T-cell (primary cell): ENCODE data around the gene PATJ. TPM values are rescaled to one million over a fixed set of nuclear protein-coding genes. Genes with fewer than 3 reads are reported as not detected.

ENCODE experiments used
- ATAC-seq, 4 experiments: fragments of 200-7000 bp in 3 of 4; fragments of 150-1000 bp in 1 of 4; cut with Tn5 transposase; replicated peaks in 1 of 4; 1 replicate in 3 of 4; 2 replicates in 1 of 4; pipeline ENCODE4 v1.10.0; 2021; ENCODE audit warnings: moderate library complexity in 3 of 4, mild to moderate bottlenecking in 2 of 4, moderate number of reproducible peaks in 1 of 4
- CTCF ChIA-PET, 2 donors: fragments of 300-600 bp; sonication (Branson Sonifier 250); formaldehyde crosslinking; loops; one replicate each; lab custom pipeline; 2022; ENCODE audit warnings: antibody characterized with exemption in 2 of 2; lab: Charles Lee
- POLR2A ChIA-PET, 2 donors: fragments of 300-600 bp; sonication (Branson Sonifier 250); formaldehyde crosslinking; loops; one replicate each; lab custom pipeline; 2022; ENCODE audit warnings: antibody characterized with exemption in 2 of 2; lab: Charles Lee
- DNase-seq, 35 experiments: peaks; one replicate each; pipeline versions ENCODE4 v3.0.0 to v3.0.0-alpha.2; 2013 to 2023
- H3K27ac ChIP-seq: one replicate; pipeline ENCODE4 v1.5.1; 2013; ENCODE audit warnings: low read length
- H3K27me3 ChIP-seq, 2 experiments: replicated peaks in 1 of 2; 1 replicate in 1 of 2; 2 replicates in 1 of 2; pipeline versions ENCODE4 v1.6.1 to v1.7.0; 2013; ENCODE audit warnings: low read length in 1 of 2, mixed read lengths in 1 of 2; ENCODE audit not compliant: control insufficient read depth in 2 of 2, insufficient read depth in 2 of 2; ENCODE audit errors: extremely low read depth in 1 of 2
- H3K36me3 ChIP-seq, 2 donors: 1 replicate in 1 of 2; 2 replicates in 1 of 2; pipeline versions ENCODE4 v1.6.1 to v1.7.0; 2013; ENCODE audit warnings: low read length in 1 of 2; ENCODE audit not compliant: control insufficient read depth in 2 of 2, insufficient read depth in 1 of 2; ENCODE audit errors: extremely low read depth in 1 of 2
- H3K4me1 ChIP-seq, 2 experiments: 1 replicate in 1 of 2; 2 replicates in 1 of 2; pipeline versions ENCODE4 v1.6.1 to v1.7.0; 2013; ENCODE audit warnings: low read length in 2 of 2, mixed read lengths in 1 of 2; ENCODE audit not compliant: insufficient read depth in 2 of 2, control insufficient read depth in 1 of 2; ENCODE audit errors: extremely low read depth in 1 of 2
- H3K4me3 ChIP-seq, 2 donors: 1 replicate in 1 of 2; 2 replicates in 1 of 2; pipeline versions ENCODE4 v1.5.1 to v1.7.0; 2013; ENCODE audit warnings: mild to moderate bottlenecking in 2 of 2, low read length in 1 of 2, moderate library complexity in 1 of 2; ENCODE audit not compliant: control insufficient read depth in 1 of 2; ENCODE audit errors: extremely low read depth in 1 of 2
- H3K9me3 ChIP-seq: 2 replicates; pipeline ENCODE4 v1.7.0; 2013
- H3K27ac Mint-ChIP-seq, 2 donors: one replicate each; pipeline ENCODE4 v1.8.0; 2020 to 2021; ENCODE audit warnings: mild to moderate bottlenecking in 2 of 2, mixed read lengths in 2 of 2
- H3K27me3 Mint-ChIP-seq, 2 donors: one replicate each; pipeline ENCODE4 v1.8.0; 2021 to 2022; ENCODE audit warnings: mixed read lengths in 2 of 2
- H3K36me3 Mint-ChIP-seq: one replicate; pipeline ENCODE4 v1.8.0; 2021; ENCODE audit warnings: mixed read lengths
- H3K4me1 Mint-ChIP-seq, 3 donors: one replicate each; pipeline ENCODE4 v1.8.0; 2020 to 2022; ENCODE audit warnings: mixed read lengths in 3 of 3, mild to moderate bottlenecking in 1 of 3
- H3K4me3 Mint-ChIP-seq, 3 donors: one replicate each; pipeline ENCODE4 v1.8.0; 2020 to 2022; ENCODE audit warnings: mild to moderate bottlenecking in 3 of 3, mixed read lengths in 3 of 3, moderate library complexity in 3 of 3
- H3K9me3 Mint-ChIP-seq, 3 donors: one replicate each; pipeline ENCODE4 v1.8.0; 2020 to 2022; ENCODE audit warnings: mixed read lengths in 3 of 3
- WGBS: methylation state at CpG from one replicate; pipeline ENCODE4 v1.1.5; 2013; ENCODE audit warnings: missing lambda C conversion rate; ENCODE audit not compliant: insufficient coverage; 5-methylcytosine and 5-hydroxymethylcytosine counted together
- total RNA-seq, 35 experiments: library from RNA in 6 of 35; stranded (reverse) in 6 of 35; fragments of 120-200 nt in 1 of 35; gene quantifications; one replicate each; pipeline versions ENCODE4 v1.2.1 to v1.2.4 and lab custom pipeline; 2013 to 2026

Gene PATJ
- total RNA-seq, 5 donors from 2014 or later (not counting 1 experiment from before 2014, with no cell fraction given) = 31.3 to 65.3 (median 35.7) TPM

- ATAC-seq = no peak
- no peak overlapping the region for H3K27ac ChIP-seq
- DNase-seq = no peak
- no peaks in the 10 kb centered on the region for H3K4me1 ChIP-seq
- H3K36me3 Mint-ChIP-seq = peaks cover 19% of the 10 kb centered on the region
- no peaks in the 10 kb centered on the region for H3K9me3 ChIP-seq
- no peak overlapping the region for H3K4me3 Mint-ChIP-seq
- H3K4me1 Mint-ChIP-seq = peaks cover 0 to 8% (median 2%) of the 10 kb centered on the region in 3 donors
- H3K4me3 ChIP-seq = no peak overlapping the region
- H3K27me3 ChIP-seq = no peaks in the 10 kb centered on the region
- no CpG with 5 or more reads among the region's 1 CpG for WGBS
- no peak overlapping the region for H3K27ac Mint-ChIP-seq
- H3K9me3 Mint-ChIP-seq = peaks cover 0 to 5% (median 0%) of the 10 kb centered on the region in 3 donors
- CTCF ChIA-PET = no interaction called here
- no peaks in the 10 kb centered on the region for H3K27me3 Mint-ChIP-seq
- POLR2A ChIA-PET = no interaction called here
- no peaks in the 10 kb centered on the region for H3K36me3 ChIP-seq
Observed at GRCh38 chr1:61968869-61969268, 226.6 kb downstream of the PATJ start.

- Histone ChIP-seq H3K9me3 (no peaks in the 10 kb centered on the region), H3K4me1 (no peaks in the 10 kb centered on the region), H3K27me3 (no peaks in the 10 kb centered on the region), H3K36me3 (no peaks in the 10 kb centered on the region), H3K27ac (no peak overlapping the region), H3K4me3 (no peak overlapping the region)
- H3K36me3 Mint-ChIP-seq = peaks cover 26% of the 10 kb centered on the region
- WGBS = 96% methylated on average over 4 of the region's 8 CpGs
- H3K4me1 Mint-ChIP-seq = peaks cover 2 to 15% (median 2%) of the 10 kb centered on the region in 3 donors
- H3K4me3 Mint-ChIP-seq = no peak overlapping the region
- H3K9me3 Mint-ChIP-seq = peaks cover 0 to 5% (median 0%) of the 10 kb centered on the region in 3 donors
- ChIA-PET POLR2A (no interaction called here), CTCF (no interaction called here)
- H3K27ac Mint-ChIP-seq = no peak overlapping the region
- no peak for ATAC-seq
- no peaks in the 10 kb centered on the region for H3K27me3 Mint-ChIP-seq
- no peak for DNase-seq
Observed at GRCh38 chr1:61973100-61973837, 231.0 kb downstream of the PATJ start.

GRCh38 chr1:61975638-61976037 lies 233.4 kb downstream of the PATJ start:
- 76% methylated on average over 4 of the region's 4 CpGs for WGBS
- Histone ChIP-seq H3K4me3 (no peak overlapping the region), H3K27me3 (no peaks in the 10 kb centered on the region), H3K4me1 (no peaks in the 10 kb centered on the region), H3K27ac (no peak overlapping the region), H3K36me3 (no peaks in the 10 kb centered on the region), H3K9me3 (no peaks in the 10 kb centered on the region)
- no peak for ATAC-seq
- Mint-ChIP-seq H3K9me3 (no peaks in the 10 kb centered on the region), H3K4me3 (no peak overlapping the region), H3K36me3 (peaks cover 15% of the 10 kb centered on the region), H3K4me1 (peaks cover 2 to 7% (median 2%) of the 10 kb centered on the region in 3 donors), H3K27me3 (no peaks in the 10 kb centered on the region), H3K27ac (no peak overlapping the region)
- DNase-seq = no peak
- CTCF ChIA-PET = interaction anchor here in 1 of 2 donors (0.7 kb wide), 1 partner anchor 107 kb away, joined by 3 read pairs; no protein-coding TSS in a partner anchor
- POLR2A ChIA-PET = no interaction called here

GRCh38 chr1:61976566-61976965 lies 234.3 kb downstream of the PATJ start:
- Histone ChIP-seq H3K4me3 (no peak overlapping the region), H3K9me3 (no peaks in the 10 kb centered on the region), H3K27ac (no peak overlapping the region), H3K27me3 (no peaks in the 10 kb centered on the region), H3K36me3 (no peaks in the 10 kb centered on the region), H3K4me1 (no peaks in the 10 kb centered on the region)
- H3K4me3 Mint-ChIP-seq = no peak overlapping the region
- ATAC-seq (no peak), DNase-seq (no peak)
- peaks cover 15% of the 10 kb centered on the region for H3K36me3 Mint-ChIP-seq
- ChIA-PET POLR2A (no interaction called here), CTCF (no interaction called here)
- H3K4me1 Mint-ChIP-seq = peaks cover 2 to 7% (median 2%) of the 10 kb centered on the region in 3 donors
- no CpG with 5 or more reads among the region's 4 CpGs for WGBS
- no peaks in the 10 kb centered on the region for H3K27me3 Mint-ChIP-seq
- no peak overlapping the region for H3K27ac Mint-ChIP-seq
- no peaks in the 10 kb centered on the region for H3K9me3 Mint-ChIP-seq

GRCh38 chr1:61978796-61979195 lies 236.5 kb downstream of the PATJ start:
- Histone ChIP-seq H3K4me3 (no peak overlapping the region), H3K9me3 (no peaks in the 10 kb centered on the region), H3K27me3 (no peaks in the 10 kb centered on the region), H3K36me3 (no peaks in the 10 kb centered on the region), H3K27ac (no peak overlapping the region), H3K4me1 (no peaks in the 10 kb centered on the region)
- ATAC-seq (no peak), DNase-seq (no peak)
- Mint-ChIP-seq H3K4me3 (no peak overlapping the region), H3K27me3 (no peaks in the 10 kb centered on the region), H3K4me1 (peaks cover 0 to 7% (median 2%) of the 10 kb centered on the region in 3 donors), H3K36me3 (peaks cover 13% of the 10 kb centered on the region), H3K9me3 (no peaks in the 10 kb centered on the region), H3K27ac (no peak overlapping the region)
- ChIA-PET POLR2A (no interaction called here), CTCF (no interaction called here)

- no peak overlapping the region for H3K4me3 Mint-ChIP-seq
- H3K27me3 ChIP-seq = no peaks in the 10 kb centered on the region
- no peak for ATAC-seq
- peaks cover 0 to 7% (median 2%) of the 10 kb centered on the region in 3 donors for H3K4me1 Mint-ChIP-seq
- DNase-seq = no peak
- no peak overlapping the region for H3K27ac Mint-ChIP-seq
- H3K36me3 ChIP-seq = no peaks in the 10 kb centered on the region
- H3K36me3 Mint-ChIP-seq = peaks cover 13% of the 10 kb centered on the region
- 91% methylated on average over 4 of the region's 4 CpGs for WGBS
- no peaks in the 10 kb centered on the region for H3K9me3 Mint-ChIP-seq
- no peak overlapping the region for H3K27ac ChIP-seq
- no peak overlapping the region for H3K4me3 ChIP-seq
- ChIA-PET CTCF (no interaction called here), POLR2A (no interaction called here)
- no peaks in the 10 kb centered on the region for H3K4me1 ChIP-seq
- no peaks in the 10 kb centered on the region for H3K27me3 Mint-ChIP-seq
- no peaks in the 10 kb centered on the region for H3K9me3 ChIP-seq
Observed at GRCh38 chr1:61979729-61980128, 237.4 kb downstream of the PATJ start.
